ENCODE data around the gene STX7. TPM values are rescaled to one million over a fixed set of nuclear protein-coding genes. Genes with fewer than 3 reads are reported as not detected.
A peak's percentile ranks its signal among the peaks of the same experiment; 100 is the strongest.

STX7 gene
- total RNA-seq, 4 donors from 2014 or later = 43.2 to 81.4 (median 49.9) TPM

DNA sequence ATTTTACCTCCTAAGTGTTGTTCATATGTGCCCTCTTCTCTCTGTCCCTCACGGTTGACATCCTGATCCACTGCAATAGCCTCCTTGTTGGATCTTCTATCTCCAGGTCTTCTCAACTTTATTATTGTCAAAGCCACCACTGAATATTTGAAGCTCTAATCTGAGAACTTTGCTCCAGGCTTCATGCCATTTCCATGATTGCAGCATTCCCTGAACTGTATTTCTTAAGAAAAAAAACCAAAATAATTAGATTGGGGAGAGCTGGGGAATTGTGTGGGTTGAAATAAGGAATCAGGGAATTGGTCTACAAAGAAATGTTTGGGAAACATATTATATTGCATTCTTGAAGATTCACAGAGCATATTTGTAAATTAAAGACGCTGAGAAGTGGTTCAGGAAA, 2.5 kb upstream of the STX7 start:
- no peak for TF ChIP-seq POLR2AphosphoS5 (IDR thresholded peaks at IDR 0.05)
- TF ChIP-seq EP300 (IDR thresholded peaks at IDR 0.05) = no peak
- TF ChIP-seq, protein P1, sequence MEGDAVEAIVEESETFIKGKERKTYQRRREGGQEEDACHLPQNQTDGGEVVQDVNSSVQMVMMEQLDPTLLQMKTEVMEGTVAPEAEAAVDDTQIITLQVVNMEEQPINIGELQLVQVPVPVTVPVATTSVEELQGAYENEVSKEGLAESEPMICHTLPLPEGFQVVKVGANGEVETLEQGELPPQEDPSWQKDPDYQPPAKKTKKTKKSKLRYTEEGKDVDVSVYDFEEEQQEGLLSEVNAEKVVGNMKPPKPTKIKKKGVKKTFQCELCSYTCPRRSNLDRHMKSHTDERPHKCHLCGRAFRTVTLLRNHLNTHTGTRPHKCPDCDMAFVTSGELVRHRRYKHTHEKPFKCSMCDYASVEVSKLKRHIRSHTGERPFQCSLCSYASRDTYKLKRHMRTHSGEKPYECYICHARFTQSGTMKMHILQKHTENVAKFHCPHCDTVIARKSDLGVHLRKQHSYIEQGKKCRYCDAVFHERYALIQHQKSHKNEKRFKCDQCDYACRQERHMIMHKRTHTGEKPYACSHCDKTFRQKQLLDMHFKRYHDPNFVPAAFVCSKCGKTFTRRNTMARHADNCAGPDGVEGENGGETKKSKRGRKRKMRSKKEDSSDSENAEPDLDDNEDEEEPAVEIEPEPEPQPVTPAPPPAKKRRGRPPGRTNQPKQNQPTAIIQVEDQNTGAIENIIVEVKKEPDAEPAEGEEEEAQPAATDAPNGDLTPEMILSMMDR (IDR thresholded peaks at IDR 0.05) = no peak
- TF ChIP-seq POLR2A (IDR thresholded peaks at IDR 0.05; ENCODE audit: low read depth) = no peak
- Histone ChIP-seq H3K36me3 (no peaks in the 10 kb centered on the region), H3K27ac (replicated peaks in 1 of 4) (no peak overlapping the region), H3K4me1 (peaks cover 26 to 31% (median 30%) of the 10 kb centered on the region in 4 donors), H3K4me3 (no peak overlapping the region), H3K27me3 (no peaks in the 10 kb centered on the region), H3K9me3 (no peaks in the 10 kb centered on the region)
- WGBS = 47% methylated on average over 2 of the region's 2 CpGs
- no peak for DNase-seq (ENCODE audit: extremely low spot score)
- intact Hi-C loops (cut with DNase I) = no loop called here

DNA sequence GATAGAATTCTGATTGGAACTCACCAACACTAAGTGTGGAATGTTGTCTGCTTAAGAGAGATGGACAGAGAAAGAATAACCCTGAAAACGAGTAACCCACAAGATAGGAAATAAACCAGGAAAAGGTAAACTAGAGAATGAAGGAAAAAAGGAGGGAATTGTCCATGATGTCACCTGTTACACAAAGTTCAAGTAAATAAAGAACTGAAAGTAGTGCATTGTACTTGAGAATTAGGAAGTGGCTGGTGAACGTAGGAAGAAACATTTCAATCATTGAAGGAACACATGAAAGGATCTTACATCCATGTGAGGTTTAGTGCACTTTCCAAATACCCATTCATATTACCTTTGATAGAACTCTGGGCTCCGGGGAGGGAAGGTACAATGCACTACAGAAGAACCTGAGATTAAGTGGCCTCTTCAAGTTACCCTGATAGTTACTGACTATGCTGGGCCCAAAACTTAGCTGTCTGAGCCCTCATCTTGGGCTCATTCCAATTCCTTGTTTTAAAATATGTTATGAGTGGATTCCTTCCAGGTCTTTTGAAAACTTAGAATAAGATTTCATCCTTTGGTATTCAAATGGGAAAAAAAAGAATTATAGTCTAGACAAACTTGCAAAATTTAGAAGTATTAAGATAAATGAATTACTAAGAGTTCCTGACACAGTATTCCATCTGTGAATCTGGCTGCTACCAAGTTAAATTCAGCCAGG, 1.1 kb upstream of the STX7 start:
- no peaks in the 10 kb centered on the region for H3K27me3 ChIP-seq
- no peak for DNase-seq (ENCODE audit: extremely low spot score)
- intact Hi-C loops (cut with DNase I) = no loop called here
- TF ChIP-seq EP300 (IDR thresholded peaks at IDR 0.05) = no peak
- TF ChIP-seq POLR2A (IDR thresholded peaks at IDR 0.05; ENCODE audit: low read depth) = no peak
- TF ChIP-seq POLR2AphosphoS5 (IDR thresholded peaks at IDR 0.05) = no peak
- TF ChIP-seq, protein P1 (IDR thresholded peaks at IDR 0.05) = no peak
- H3K9me3 ChIP-seq = no peaks in the 10 kb centered on the region
- H3K27ac ChIP-seq (replicated peaks in 1 of 4) = peak overlapping the region; percentile 86 to 87 (median 86)
- H3K4me3 ChIP-seq = peak overlapping the region; percentile 77 to 83 (median 81)
- WGBS = 50% methylated on average over 3 of the region's 3 CpGs
- no peaks in the 10 kb centered on the region for H3K36me3 ChIP-seq
- peaks cover 26 to 40% (median 38%) of the 10 kb centered on the region in 4 donors for H3K4me1 ChIP-seq

DNA sequence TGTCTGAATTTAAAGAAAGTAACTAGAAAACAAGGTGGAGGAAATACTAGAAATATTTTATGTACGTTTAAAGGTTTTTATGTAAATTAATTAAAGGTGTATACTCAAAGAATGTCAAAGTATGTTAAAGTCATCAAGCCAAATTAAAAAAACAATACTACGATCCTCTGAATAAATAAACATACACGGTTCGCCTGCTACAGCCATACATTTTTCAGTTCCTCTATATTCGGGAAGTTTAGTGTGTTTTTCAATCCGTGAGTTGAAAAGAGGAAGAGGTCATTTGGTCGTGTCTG, 626 bp downstream of the STX7 start:
- WGBS = under 1% methylated on average over 7 of the region's 7 CpGs
- H3K27me3 ChIP-seq = no peaks in the 10 kb centered on the region
- H3K27ac ChIP-seq (replicated peaks in 1 of 4) = peak overlapping the region; percentile 86 to 87 (median 86)
- H3K36me3 ChIP-seq = no peaks in the 10 kb centered on the region
- TF ChIP-seq, protein P1 (IDR thresholded peaks at IDR 0.05) = no peak
- TF ChIP-seq POLR2AphosphoS5 (IDR thresholded peaks at IDR 0.05) = no peak
- TF ChIP-seq EP300 (IDR thresholded peaks at IDR 0.05) = no peak
- TF ChIP-seq POLR2A (IDR thresholded peaks at IDR 0.05; ENCODE audit: low read depth) = no peak
- peak overlapping the region; percentile 77 to 83 (median 81) for H3K4me3 ChIP-seq
- no peaks in the 10 kb centered on the region for H3K9me3 ChIP-seq
- intact Hi-C loops (cut with DNase I) = no loop called here
- peaks cover 32 to 53% (median 46%) of the 10 kb centered on the region in 4 donors for H3K4me1 ChIP-seq
- DNase-seq (ENCODE audit: extremely low spot score) = no peak

DNA sequence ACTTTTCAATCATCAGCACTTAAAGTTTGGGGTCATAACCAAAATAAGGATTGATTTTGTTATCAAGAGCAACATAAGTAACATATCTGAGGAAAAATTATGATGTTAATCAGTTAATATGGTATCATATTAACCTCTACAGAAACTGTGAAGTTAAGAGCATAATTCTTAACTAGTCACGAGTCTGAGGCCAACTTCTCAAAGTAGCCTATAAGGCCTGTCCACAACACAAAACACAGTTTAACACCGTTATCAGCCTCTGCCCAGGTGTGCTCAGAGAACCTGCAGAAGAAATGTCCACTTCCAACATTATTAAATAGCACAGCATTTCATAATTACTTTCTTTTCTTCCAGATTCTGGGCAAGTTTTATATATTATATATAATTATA, 1.1 kb downstream of the STX7 start:
- H3K27me3 ChIP-seq = no peaks in the 10 kb centered on the region
- no peak for DNase-seq (ENCODE audit: extremely low spot score)
- H3K4me3 ChIP-seq = peak overlapping the region; percentile 77 to 83 (median 81)
- peak overlapping the region in 3 of 4 donors; percentile 86 to 87 (median 87) for H3K27ac ChIP-seq (replicated peaks in 1 of 4)
- H3K36me3 ChIP-seq = no peaks in the 10 kb centered on the region
- TF ChIP-seq EP300 (IDR thresholded peaks at IDR 0.05) (no peak), POLR2A (IDR thresholded peaks at IDR 0.05; ENCODE audit: low read depth) (no peak), POLR2AphosphoS5 (IDR thresholded peaks at IDR 0.05) (no peak)
- TF ChIP-seq, protein P1 (IDR thresholded peaks at IDR 0.05) = no peak
- peaks cover 33 to 55% (median 47%) of the 10 kb centered on the region in 4 donors for H3K4me1 ChIP-seq
- WGBS = 19% methylated on average over 2 of the region's 2 CpGs
- intact Hi-C loops (cut with DNase I) = no loop called here
- H3K9me3 ChIP-seq = no peaks in the 10 kb centered on the region

Data from esophagus muscularis mucosa (tissue), 4 donors.